Activated T-helper 17 cell treated with anti-CD3 and anti-CD28 coated beads, Interleukin-2, amount 50 U/mL, for 72 hours (primary cell): ENCODE measurements around the gene LRRC7. TPM values are rescaled to one million over a fixed set of nuclear protein-coding genes. Genes with fewer than 3 reads are reported as not detected.

ENCODE experiments used
- ATAC-seq: fragments of 150-1000 bp; cut with Tn5 transposase; replicated peaks from 2 replicates; pipeline ENCODE4 v1.10.0; 2021; ENCODE audit warnings: mild to moderate bottlenecking, moderate library complexity
- H3K27ac Mint-ChIP-seq: one replicate; pipeline ENCODE4 v1.8.0; 2022; ENCODE audit warnings: mixed read lengths
- H3K27me3 Mint-ChIP-seq: one replicate; pipeline ENCODE4 v1.8.0; 2022; ENCODE audit warnings: mixed read lengths
- H3K36me3 Mint-ChIP-seq: one replicate; pipeline ENCODE4 v1.8.0; 2022; ENCODE audit warnings: low read depth, mild to moderate bottlenecking, mixed read lengths
- H3K4me1 Mint-ChIP-seq: one replicate; pipeline ENCODE4 v1.8.0; 2022; ENCODE audit warnings: mixed read lengths
- H3K4me3 Mint-ChIP-seq: one replicate; pipeline ENCODE4 v1.8.0; 2022; ENCODE audit warnings: mild to moderate bottlenecking, mixed read lengths
- H3K9me3 Mint-ChIP-seq: one replicate; pipeline ENCODE4 v1.8.0; 2022; ENCODE audit warnings: mixed read lengths
- total RNA-seq, 2 donors: library from RNA; stranded (reverse); gene quantifications; one replicate each; pipeline ENCODE4 v1.2.3, GENCODE V29; 2022

LRRC7 gene
- not detected for total RNA-seq

GRCh38 chr1:69567652-69568420 lies at the start of gene LRRC7:
LRRC7 (plus strand) TSS chr1:69567922; CDS start chr1:69568640, 718 bp downstream.
- Mint-ChIP-seq H3K27ac (no peak within 1 kb of the TSS), H3K4me3 (no peak within 1 kb of the TSS), H3K36me3 (peaks cover 4% of the 10 kb centered on the region), H3K4me1 (no peaks in the 10 kb centered on the region), H3K9me3 (peaks cover 4% of the 10 kb centered on the region), H3K27me3 (peaks cover 31% of the 10 kb centered on the region)
- no peak for ATAC-seq

GRCh38 chr1:69519006-69519405 lies 48.7 kb upstream of the LRRC7 start:
- Mint-ChIP-seq H3K4me3 (no peak overlapping the region), H3K27me3 (no peaks in the 10 kb centered on the region), H3K27ac (no peak overlapping the region), H3K36me3 (no peaks in the 10 kb centered on the region), H3K9me3 (peaks cover 12% of the 10 kb centered on the region), H3K4me1 (no peaks in the 10 kb centered on the region)
- ATAC-seq, result no peak

GRCh38 chr1:69520326-69520725 lies 47.4 kb upstream of the LRRC7 start:
- no peak overlapping the region for H3K4me3 Mint-ChIP-seq
- ATAC-seq, result no peak
- no peaks in the 10 kb centered on the region for H3K36me3 Mint-ChIP-seq
- H3K4me1 Mint-ChIP-seq, result no peaks in the 10 kb centered on the region
- no peaks in the 10 kb centered on the region for H3K27me3 Mint-ChIP-seq
- peaks cover 15% of the 10 kb centered on the region for H3K9me3 Mint-ChIP-seq
- no peak overlapping the region for H3K27ac Mint-ChIP-seq

GRCh38 chr1:69523032-69523431 lies 44.7 kb upstream of the LRRC7 start:
- no peaks in the 10 kb centered on the region for H3K4me1 Mint-ChIP-seq
- no peaks in the 10 kb centered on the region for H3K36me3 Mint-ChIP-seq
- H3K9me3 Mint-ChIP-seq, result peaks cover 7% of the 10 kb centered on the region
- ATAC-seq, result no peak
- no peak overlapping the region for H3K4me3 Mint-ChIP-seq
- no peak overlapping the region for H3K27ac Mint-ChIP-seq
- no peaks in the 10 kb centered on the region for H3K27me3 Mint-ChIP-seq

- H3K9me3 Mint-ChIP-seq, result peaks cover 7% of the 10 kb centered on the region
- no peak for ATAC-seq
- no peaks in the 10 kb centered on the region for H3K4me1 Mint-ChIP-seq
- no peaks in the 10 kb centered on the region for H3K27me3 Mint-ChIP-seq
- no peaks in the 10 kb centered on the region for H3K36me3 Mint-ChIP-seq
- H3K27ac Mint-ChIP-seq, result no peak overlapping the region
- H3K4me3 Mint-ChIP-seq, result no peak overlapping the region
Measured at GRCh38 chr1:69523461-69523860, 44.3 kb upstream of the LRRC7 start.

GRCh38 chr1:69524015-69524414 lies 43.7 kb upstream of the LRRC7 start:
- ATAC-seq, result no peak
- H3K27me3 Mint-ChIP-seq, result no peaks in the 10 kb centered on the region
- H3K9me3 Mint-ChIP-seq, result peaks cover 7% of the 10 kb centered on the region
- no peak overlapping the region for H3K27ac Mint-ChIP-seq
- no peaks in the 10 kb centered on the region for H3K4me1 Mint-ChIP-seq
- no peaks in the 10 kb centered on the region for H3K36me3 Mint-ChIP-seq
- no peak overlapping the region for H3K4me3 Mint-ChIP-seq

GRCh38 chr1:69527273-69527672 lies 40.4 kb upstream of the LRRC7 start:
- ATAC-seq, result no peak

GRCh38 chr1:69528376-69528775 lies 39.3 kb upstream of the LRRC7 start:
- no peaks in the 10 kb centered on the region for H3K4me1 Mint-ChIP-seq
- H3K27me3 Mint-ChIP-seq, result no peaks in the 10 kb centered on the region
- H3K36me3 Mint-ChIP-seq, result no peaks in the 10 kb centered on the region
- no peak for ATAC-seq
- no peak overlapping the region for H3K4me3 Mint-ChIP-seq
- H3K27ac Mint-ChIP-seq, result no peak overlapping the region
- H3K9me3 Mint-ChIP-seq, result peaks cover 9% of the 10 kb centered on the region

More at GRCh38 chr1:69527273-69527672, 40.4 kb upstream of the LRRC7 start:
- Mint-ChIP-seq H3K27ac (no peak overlapping the region), H3K27me3 (no peaks in the 10 kb centered on the region), H3K4me3 (no peak overlapping the region), H3K36me3 (no peaks in the 10 kb centered on the region), H3K9me3 (peaks cover 3% of the 10 kb centered on the region), H3K4me1 (no peaks in the 10 kb centered on the region)

GRCh38 chr1:69533343-69533742 lies 34.4 kb upstream of the LRRC7 start:
- no peak overlapping the region for H3K27ac Mint-ChIP-seq
- ATAC-seq, result no peak

GRCh38 chr1:69534829-69535228 lies 32.9 kb upstream of the LRRC7 start:
- Mint-ChIP-seq H3K9me3 (peaks cover 16% of the 10 kb centered on the region), H3K36me3 (no peaks in the 10 kb centered on the region), H3K4me3 (no peak overlapping the region), H3K27ac (no peak overlapping the region), H3K27me3 (no peaks in the 10 kb centered on the region), H3K4me1 (no peaks in the 10 kb centered on the region)
- no peak for ATAC-seq

More at GRCh38 chr1:69533343-69533742, 34.4 kb upstream of the LRRC7 start:
- Mint-ChIP-seq H3K27me3 (no peaks in the 10 kb centered on the region), H3K9me3 (peaks cover 6% of the 10 kb centered on the region), H3K4me1 (no peaks in the 10 kb centered on the region), H3K36me3 (no peaks in the 10 kb centered on the region), H3K4me3 (no peak overlapping the region)

- H3K4me1 Mint-ChIP-seq, result no peaks in the 10 kb centered on the region
- no peak overlapping the region for H3K4me3 Mint-ChIP-seq
- H3K27ac Mint-ChIP-seq, result no peak overlapping the region
- H3K36me3 Mint-ChIP-seq, result no peaks in the 10 kb centered on the region
- no peaks in the 10 kb centered on the region for H3K27me3 Mint-ChIP-seq
- peaks cover 16% of the 10 kb centered on the region for H3K9me3 Mint-ChIP-seq
- ATAC-seq, result no peak
Measured at GRCh38 chr1:69535490-69535889, 32.2 kb upstream of the LRRC7 start.

GRCh38 chr1:69540052-69540451 lies 27.7 kb upstream of the LRRC7 start:
- Mint-ChIP-seq H3K36me3 (no peaks in the 10 kb centered on the region), H3K27ac (no peak overlapping the region), H3K4me3 (no peak overlapping the region), H3K9me3 (peaks cover 19% of the 10 kb centered on the region), H3K4me1 (no peaks in the 10 kb centered on the region), H3K27me3 (no peaks in the 10 kb centered on the region)
- ATAC-seq, result no peak

- Mint-ChIP-seq H3K4me3 (no peak overlapping the region), H3K27me3 (no peaks in the 10 kb centered on the region), H3K27ac (no peak overlapping the region), H3K36me3 (no peaks in the 10 kb centered on the region), H3K4me1 (no peaks in the 10 kb centered on the region), H3K9me3 (no peaks in the 10 kb centered on the region)
- no peak for ATAC-seq
Measured at GRCh38 chr1:69551476-69552324, 16.0 kb upstream of the LRRC7 start.

- Mint-ChIP-seq H3K27ac (no peak overlapping the region), H3K4me3 (no peak overlapping the region), H3K27me3 (no peaks in the 10 kb centered on the region), H3K9me3 (peaks cover 8% of the 10 kb centered on the region), H3K36me3 (no peaks in the 10 kb centered on the region), H3K4me1 (no peaks in the 10 kb centered on the region)
- no peak for ATAC-seq
Measured at GRCh38 chr1:69553726-69554125, 14.0 kb upstream of the LRRC7 start.
